Activated naive CD4-positive, alpha-beta T cell (primary cell): ENCODE measurements around the gene ETFBKMT.

Experiments used
- DNase-seq, 4 experiments: peaks; one replicate each; lab custom pipeline; 2025; lab: John Stamatoyannopoulos, UW

Gene ETFBKMT

GRCh38 chr12:31659087-31659942 lies at the start of gene ETFBKMT:
ETFBKMT (plus strand) TSS chr12:31659688; CDS start chr12:31661954, 2,266 bp downstream.
- DNase-seq, result peak; percentile 62 to 88 (median 74)

- DNase-seq, result no peak
These were observed 46.7 kb upstream of the ETFBKMT start for GRCh38 chr12:31612819-31613218.

GRCh38 chr12:31618228-31619025 lies 41.1 kb upstream of the ETFBKMT start:
- no peak for DNase-seq

- no peak for DNase-seq
These were observed 39.2 kb upstream of the ETFBKMT start for GRCh38 chr12:31620311-31620710.

- no peak for DNase-seq
These were observed 37.5 kb upstream of the ETFBKMT start for GRCh38 chr12:31622038-31622437.

GRCh38 chr12:31626270-31626995 lies 33.1 kb upstream of the ETFBKMT start:
- no peak for DNase-seq

GRCh38 chr12:31627456-31628054 lies 31.9 kb upstream of the ETFBKMT start:
- no peak for DNase-seq

GRCh38 chr12:31629756-31630732 lies 29.4 kb upstream of the ETFBKMT start:
- DNase-seq, result no peak

- no peak for DNase-seq
These were observed 28.3 kb upstream of the ETFBKMT start for GRCh38 chr12:31631023-31631724.

- no peak for DNase-seq
These were observed 27.7 kb upstream of the ETFBKMT start for GRCh38 chr12:31631809-31632208.

- no peak for DNase-seq
These were observed 26.0 kb upstream of the ETFBKMT start for GRCh38 chr12:31633464-31633863.

GRCh38 chr12:31634620-31635019 lies 24.9 kb upstream of the ETFBKMT start:
- DNase-seq, result no peak

GRCh38 chr12:31641509-31642090 lies 17.9 kb upstream of the ETFBKMT start:
- DNase-seq, result no peak

GRCh38 chr12:31644536-31644935 lies 15.0 kb upstream of the ETFBKMT start:
- DNase-seq, result no peak

- DNase-seq, result no peak
These were observed 13.6 kb upstream of the ETFBKMT start for GRCh38 chr12:31645924-31646323.

- no peak for DNase-seq
These were observed 12.4 kb upstream of the ETFBKMT start for GRCh38 chr12:31647086-31647491.

GRCh38 chr12:31650918-31651317 lies 8.6 kb upstream of the ETFBKMT start:
- DNase-seq, result no peak

GRCh38 chr12:31651893-31652521 lies 7.5 kb upstream of the ETFBKMT start:
- DNase-seq, result no peak

GRCh38 chr12:31655208-31655607 lies 4.3 kb upstream of the ETFBKMT start:
- no peak for DNase-seq
